ENCODE measurements around the gene DDX54.
"Not testable (repeated sequence)": the region's sequence is repeated elsewhere in the genome, so short reads cannot be mapped to it uniquely, and the experiment has no call there.

Gene DDX54

GRCh38 chr12:113137861-113138783 lies 47.2 kb downstream of the DDX54 start:
- no peak for DNase-seq

GRCh38 chr12:113136990-113137511 lies 48.2 kb downstream of the DDX54 start:
- no peak for DNase-seq

DNA sequence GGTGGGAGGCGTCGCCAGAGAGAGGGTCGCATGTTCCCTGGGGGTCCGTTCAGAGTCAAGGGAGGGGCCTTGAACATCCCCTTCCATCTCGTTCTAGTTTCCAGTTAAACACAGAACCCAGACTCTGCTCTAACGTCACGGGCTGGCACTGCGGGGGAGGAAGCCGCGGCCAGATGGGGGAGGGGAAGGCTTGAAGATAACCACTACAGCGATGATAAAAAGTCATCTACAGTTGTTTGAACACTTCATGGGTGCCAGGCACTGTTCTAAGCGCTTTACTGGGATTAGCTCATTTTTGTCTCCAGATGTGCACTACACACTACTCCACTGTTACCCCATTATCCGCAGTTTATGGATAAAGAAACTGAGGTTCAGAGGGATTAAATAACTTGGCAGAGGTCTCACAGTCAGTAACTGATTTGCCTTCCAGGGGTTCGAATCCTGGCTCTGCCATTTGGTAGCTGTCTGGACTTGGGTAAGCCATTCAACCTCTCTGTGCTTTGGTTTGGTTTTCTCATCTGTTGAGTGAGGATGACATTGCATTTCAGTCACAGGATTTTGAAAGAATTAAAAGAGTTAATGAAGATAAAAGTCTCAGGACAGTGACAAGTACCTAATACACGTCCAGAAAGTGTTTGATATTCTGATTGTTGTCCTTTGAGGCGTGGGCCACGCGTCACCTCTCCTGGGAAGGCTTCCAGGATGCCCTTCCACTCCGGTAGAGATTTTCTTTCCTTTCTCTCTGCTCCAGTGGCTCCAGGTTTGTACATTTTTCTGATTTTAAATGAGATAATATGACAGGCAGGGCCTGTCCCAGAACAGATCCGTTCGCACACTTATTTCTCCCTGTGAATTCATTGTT lies 48.9 kb downstream of the DDX54 start:
- DNase-seq: peak; percentile 81

- DNase-seq: peak; percentile 90
Observed at GRCh38 chr12:113135178-113136127, 49.8 kb downstream of the DDX54 start, which contains the start of gene RASAL1. Gene RASAL1, minus strand, starts transcription at chr12:113135761. Its CDS starts 299 bp downstream, at chr12:113135462.

- no peak for DNase-seq
Observed at GRCh38 chr12:113134521-113134951, 50.7 kb downstream of the DDX54 start.

DNA sequence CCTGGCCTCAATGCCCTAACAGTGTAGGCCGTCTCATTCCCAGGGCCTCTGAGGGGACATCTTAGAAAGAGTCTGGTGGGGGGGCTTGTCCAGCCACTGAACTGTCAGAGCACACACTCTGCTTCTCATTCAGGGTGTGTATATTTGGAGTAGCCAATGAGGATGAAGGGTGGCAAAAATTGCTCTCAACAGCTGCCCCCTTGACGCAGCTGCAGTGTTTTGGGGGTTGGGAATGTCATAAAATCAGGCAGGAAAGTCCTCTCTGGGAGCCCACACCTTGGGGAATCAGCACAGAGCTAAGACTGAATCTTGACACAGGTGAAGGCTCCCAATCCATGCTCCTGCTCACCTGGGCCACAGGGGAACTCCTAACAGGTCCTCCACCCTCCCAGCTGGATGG lies 51.2 kb downstream of the DDX54 start:
- no peak for DNase-seq

DNA sequence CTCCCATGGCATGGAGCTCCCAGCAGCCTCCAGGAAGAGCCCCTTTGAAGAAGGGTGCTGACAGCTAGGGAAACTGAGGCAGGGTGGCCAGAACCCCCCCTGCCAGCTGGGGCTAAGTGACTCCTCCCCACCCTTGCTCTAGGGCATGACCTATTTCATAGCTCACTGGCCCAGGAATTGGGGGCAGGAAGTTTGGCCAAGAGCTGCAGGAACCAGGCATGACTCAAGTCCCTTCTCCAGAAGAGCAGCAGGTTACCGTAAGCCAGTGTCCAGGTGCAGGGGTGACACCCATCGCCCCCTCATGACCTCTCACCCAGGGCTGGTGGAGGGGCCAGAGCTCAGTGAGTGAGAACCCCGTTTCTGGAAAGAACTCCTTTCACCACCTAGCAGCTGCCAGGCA lies 51.6 kb downstream of the DDX54 start:
- DNase-seq: no peak

DNA sequence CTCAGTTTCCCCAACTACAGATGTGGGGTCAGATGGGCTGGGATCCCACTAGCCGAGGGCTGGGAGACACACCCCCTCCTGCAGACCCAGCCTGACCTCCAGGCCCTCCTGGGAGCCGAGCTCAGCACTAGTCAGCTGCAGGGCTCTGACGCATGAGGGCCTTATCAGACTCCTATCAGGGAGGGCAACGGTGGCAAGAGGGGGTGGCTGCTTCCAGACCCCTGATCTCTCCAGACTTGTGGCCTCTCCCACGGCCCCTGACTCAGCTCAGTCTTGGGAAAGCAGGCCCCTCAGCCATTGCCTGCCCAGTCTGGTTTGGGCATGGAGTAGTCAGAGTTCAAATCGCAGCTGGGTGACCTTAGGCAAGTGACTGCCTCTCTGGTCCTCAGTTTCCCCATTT lies 52.2 kb downstream of the DDX54 start:
- DNase-seq: no peak

- DNase-seq: no peak
Observed at GRCh38 chr12:113131556-113131955, 53.7 kb downstream of the DDX54 start.

DNA sequence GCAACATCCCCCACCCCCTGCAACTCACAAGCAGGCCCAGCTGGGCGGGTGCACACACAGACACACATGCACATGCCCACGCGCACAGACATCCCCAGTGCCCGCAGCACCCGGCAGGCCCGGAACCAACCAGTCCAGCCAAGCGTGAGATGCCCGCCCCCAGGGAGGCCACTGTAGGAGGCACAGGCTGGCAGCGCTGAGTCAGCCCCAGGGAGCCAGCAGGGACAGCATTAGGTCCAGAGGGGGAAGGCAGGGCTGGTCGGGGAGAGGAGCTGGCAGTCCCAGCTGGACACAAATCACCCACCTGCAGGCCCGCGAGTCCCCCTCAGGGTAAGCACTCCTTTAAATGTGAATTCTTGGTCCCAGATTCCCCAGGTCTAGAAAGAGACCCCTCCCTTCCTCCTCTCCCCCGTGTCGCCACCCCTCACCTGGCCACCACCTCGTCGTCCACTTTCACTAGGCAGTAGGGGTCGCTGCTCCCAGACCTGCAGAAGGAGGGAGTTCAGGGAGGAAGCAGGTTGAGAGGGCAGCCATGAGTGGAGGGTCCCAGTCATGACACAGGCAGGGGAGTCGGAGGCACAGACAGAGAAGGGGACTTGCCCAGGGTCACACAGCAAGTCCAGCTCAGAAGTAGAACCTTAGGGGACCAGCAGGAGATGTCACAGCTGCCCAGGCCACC lies 54.7 kb downstream of the DDX54 start:
- no peak for DNase-seq

GRCh38 chr12:113129664-113130456 lies 55.4 kb downstream of the DDX54 start:
- DNase-seq: no peak

DNA sequence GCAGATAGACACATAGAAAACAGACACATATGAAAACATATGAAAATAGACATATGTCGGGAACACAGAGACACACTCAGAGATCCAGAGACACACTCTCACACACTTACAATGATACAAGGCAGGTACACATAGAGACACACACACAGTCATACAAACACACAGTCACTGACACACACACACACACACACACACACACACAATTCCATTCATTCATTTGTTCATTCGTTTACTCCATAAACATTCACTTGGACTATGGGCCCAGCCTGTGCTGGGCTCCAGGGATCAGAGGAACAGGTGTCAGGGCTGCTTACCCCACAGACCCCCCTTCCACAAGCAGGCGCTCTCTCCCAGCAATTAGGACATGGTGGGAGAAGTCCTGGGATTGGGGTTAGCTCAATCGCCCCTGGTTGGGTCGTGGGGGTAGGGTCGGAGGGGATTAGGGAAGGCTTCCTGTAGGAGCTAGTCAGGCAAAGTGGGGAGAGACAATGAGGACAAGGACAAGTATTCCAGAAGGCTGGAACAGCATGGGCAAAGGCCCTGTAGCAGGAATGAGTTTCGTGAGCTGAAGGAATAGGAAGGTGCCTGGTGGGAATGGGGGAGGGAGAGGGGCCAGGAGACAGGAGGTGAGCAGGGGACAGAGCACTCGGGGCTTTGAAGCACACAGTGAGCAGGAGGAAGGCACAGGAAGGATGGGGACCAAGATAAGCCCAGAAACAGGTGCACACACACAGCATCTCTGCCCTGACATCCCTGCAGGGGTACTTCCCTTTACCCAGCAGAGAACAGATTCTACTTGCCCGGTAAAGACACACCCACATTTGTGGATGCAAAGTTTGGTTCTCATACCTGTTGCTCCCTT lies 56.2 kb downstream of the DDX54 start:
- DNase-seq: no peak

- DNase-seq: no peak
Observed at GRCh38 chr12:113127791-113128199, 57.5 kb downstream of the DDX54 start.

DNA sequence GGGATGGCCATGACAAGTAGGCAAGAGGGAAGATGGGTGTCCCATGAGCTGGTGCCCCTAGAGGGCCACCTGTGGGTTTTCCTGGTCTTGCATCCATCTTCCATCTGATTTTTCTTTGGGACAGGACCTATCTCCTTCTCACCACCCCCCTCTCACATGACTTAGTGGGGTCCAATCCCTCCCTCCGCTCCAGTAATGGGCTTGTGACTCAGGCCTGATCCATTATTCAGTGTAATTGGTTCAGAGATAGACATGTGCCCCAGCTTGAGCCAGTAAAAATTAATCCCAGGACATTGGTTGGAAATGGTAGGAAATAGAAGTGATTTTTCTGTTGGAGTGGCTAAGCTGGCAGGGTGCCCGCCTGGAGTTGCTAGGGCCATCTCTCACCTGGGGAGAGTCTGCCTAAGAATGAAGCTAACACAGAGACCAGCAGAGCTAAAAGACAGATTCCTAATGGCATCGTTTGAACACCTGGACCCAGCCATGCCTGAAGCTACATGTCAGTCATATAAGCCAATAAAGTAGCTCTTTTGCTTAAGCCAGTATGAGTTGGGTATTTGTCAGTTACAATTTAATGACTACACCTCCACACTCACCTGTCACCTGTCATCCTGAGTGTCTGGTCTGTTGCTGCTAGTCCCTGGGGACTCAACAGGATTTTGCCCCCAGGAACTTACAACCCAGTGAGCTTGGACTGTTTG lies 64.5 kb downstream of the DDX54 start:
- no peak for DNase-seq

GRCh38 chr12:113119980-113120669 lies 65.2 kb downstream of the DDX54 start:
- DNase-seq: no peak

GRCh38 chr12:113118142-113118541 lies 67.1 kb downstream of the DDX54 start:
- DNase-seq: no peak

GRCh38 chr12:113117684-113118083 lies 67.6 kb downstream of the DDX54 start:
- not testable (repeated sequence) for DNase-seq

GRCh38 chr12:113116875-113117274 lies 68.4 kb downstream of the DDX54 start:
- no peak for DNase-seq

Data from stimulated activated CD4-positive, alpha-beta T cell treated with anti-CD3 and anti-CD28 coated beads, Interleukin-1b, Interleukin-23, amount 100 ng/mL, for 48 hours (primary cell).